Neural progenitor cell (in vitro differentiated cells): ENCODE results near the gene FAM89B.

ENCODE experiments used
- EZH2 ChIP-seq: fragments of 200-600 bp; sonication (generic); IDR thresholded peaks from 2 replicates; pipeline ENCODE4 v1.6.1; 2017; ENCODE audit warnings: antibody characterized with exemption, mild to moderate bottlenecking, moderate library complexity
- TF ChIP-seq, protein P1 (sequence below): fragments of 200-600 bp; sonication (generic); IDR thresholded peaks from 2 replicates; pipeline ENCODE4 v1.5.1; 2017; ENCODE audit warnings: antibody characterized with exemption, mild to moderate bottlenecking

DNA sequence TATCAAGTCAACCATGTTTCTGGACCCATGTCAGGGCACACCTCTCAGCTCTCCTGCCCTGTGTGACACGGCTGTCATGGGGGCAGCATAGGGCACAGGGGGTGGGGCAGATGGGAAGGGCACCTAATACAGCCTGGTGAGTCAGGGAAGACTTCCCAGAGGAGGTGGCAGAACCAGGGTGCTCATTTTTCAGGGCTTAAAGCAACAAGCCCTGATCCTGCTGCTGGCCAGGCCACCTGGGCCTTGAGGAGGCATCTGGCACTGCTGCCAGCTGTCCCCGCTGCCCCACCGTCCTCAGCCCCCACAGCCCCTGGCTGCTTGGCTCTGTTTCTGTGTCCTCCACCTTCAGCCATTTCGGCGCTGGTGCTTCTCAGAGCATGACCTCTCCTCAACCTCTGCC lies 37.3 kb downstream of the FAM89B start:
- no peak for TF ChIP-seq EZH2
- TF ChIP-seq, protein P1, sequence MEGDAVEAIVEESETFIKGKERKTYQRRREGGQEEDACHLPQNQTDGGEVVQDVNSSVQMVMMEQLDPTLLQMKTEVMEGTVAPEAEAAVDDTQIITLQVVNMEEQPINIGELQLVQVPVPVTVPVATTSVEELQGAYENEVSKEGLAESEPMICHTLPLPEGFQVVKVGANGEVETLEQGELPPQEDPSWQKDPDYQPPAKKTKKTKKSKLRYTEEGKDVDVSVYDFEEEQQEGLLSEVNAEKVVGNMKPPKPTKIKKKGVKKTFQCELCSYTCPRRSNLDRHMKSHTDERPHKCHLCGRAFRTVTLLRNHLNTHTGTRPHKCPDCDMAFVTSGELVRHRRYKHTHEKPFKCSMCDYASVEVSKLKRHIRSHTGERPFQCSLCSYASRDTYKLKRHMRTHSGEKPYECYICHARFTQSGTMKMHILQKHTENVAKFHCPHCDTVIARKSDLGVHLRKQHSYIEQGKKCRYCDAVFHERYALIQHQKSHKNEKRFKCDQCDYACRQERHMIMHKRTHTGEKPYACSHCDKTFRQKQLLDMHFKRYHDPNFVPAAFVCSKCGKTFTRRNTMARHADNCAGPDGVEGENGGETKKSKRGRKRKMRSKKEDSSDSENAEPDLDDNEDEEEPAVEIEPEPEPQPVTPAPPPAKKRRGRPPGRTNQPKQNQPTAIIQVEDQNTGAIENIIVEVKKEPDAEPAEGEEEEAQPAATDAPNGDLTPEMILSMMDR: no peak
